A549 treated with ZK216348 at 1 μM for 4 hours (cell line): Measurements from ENCODE around the gene MLEC. TPM values are rescaled to one million over a fixed set of nuclear protein-coding genes. Genes with fewer than 3 reads are reported as not detected.

Experiments
- total RNA-seq: library from RNA; stranded (reverse); fragments of 200-300 nt; extraction: Qiagen RNA extraction; gene quantifications from 5 replicates; pipeline ENCODE4 v1.2.3, GENCODE V29; 2022; ENCODE audit warnings: low read depth

The MLEC gene, protein sequence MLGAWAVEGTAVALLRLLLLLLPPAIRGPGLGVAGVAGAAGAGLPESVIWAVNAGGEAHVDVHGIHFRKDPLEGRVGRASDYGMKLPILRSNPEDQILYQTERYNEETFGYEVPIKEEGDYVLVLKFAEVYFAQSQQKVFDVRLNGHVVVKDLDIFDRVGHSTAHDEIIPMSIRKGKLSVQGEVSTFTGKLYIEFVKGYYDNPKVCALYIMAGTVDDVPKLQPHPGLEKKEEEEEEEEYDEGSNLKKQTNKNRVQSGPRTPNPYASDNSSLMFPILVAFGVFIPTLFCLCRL
- 80.1 to 125 TPM (median 93.4 TPM) in 5 replicates for total RNA-seq

DNA sequence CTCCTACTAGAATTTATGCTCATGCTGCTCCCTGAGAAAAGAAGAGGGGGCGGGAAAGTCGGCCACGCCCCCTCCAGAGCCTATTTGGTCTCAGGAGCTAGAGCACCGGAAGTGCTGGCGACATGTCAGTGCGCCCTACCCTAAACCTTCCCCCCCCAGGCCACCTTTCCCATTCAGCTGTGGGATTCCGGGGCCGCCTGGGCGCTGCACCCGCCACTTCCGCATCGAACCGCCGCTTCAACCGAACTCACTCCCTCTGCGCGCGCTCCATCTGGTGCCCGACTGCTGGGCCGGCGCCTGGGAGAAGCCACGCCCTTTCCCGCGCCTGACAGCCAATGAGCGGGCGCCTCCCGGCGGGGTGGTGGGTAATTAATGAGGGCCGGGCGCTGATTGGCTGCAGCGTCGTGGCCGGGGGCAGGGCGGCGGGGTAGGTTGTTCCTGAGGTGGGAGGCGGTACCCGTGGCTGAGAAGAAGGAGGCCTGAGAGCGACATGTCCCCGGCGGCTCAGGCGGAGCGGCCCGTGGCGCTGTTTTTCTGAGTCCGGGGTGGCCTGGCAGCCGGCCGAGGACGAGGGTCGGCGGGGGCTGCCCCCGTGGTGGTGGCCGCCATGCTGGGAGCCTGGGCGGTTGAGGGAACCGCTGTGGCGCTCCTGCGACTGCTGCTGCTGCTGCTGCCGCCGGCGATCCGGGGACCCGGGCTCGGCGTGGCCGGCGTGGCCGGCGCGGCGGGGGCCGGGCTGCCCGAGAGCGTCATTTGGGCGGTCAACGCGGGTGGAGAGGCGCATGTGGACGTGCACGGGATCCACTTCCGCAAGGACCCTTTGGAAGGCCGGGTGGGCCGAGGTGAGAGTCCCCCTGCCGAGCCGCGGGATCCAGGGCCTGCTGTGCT lies at the start of gene MLEC:
MLEC (plus strand) TSS at position 460 of the 888 bp plus-strand sequence; CDS start at position 608, 148 bp downstream.

DNA sequence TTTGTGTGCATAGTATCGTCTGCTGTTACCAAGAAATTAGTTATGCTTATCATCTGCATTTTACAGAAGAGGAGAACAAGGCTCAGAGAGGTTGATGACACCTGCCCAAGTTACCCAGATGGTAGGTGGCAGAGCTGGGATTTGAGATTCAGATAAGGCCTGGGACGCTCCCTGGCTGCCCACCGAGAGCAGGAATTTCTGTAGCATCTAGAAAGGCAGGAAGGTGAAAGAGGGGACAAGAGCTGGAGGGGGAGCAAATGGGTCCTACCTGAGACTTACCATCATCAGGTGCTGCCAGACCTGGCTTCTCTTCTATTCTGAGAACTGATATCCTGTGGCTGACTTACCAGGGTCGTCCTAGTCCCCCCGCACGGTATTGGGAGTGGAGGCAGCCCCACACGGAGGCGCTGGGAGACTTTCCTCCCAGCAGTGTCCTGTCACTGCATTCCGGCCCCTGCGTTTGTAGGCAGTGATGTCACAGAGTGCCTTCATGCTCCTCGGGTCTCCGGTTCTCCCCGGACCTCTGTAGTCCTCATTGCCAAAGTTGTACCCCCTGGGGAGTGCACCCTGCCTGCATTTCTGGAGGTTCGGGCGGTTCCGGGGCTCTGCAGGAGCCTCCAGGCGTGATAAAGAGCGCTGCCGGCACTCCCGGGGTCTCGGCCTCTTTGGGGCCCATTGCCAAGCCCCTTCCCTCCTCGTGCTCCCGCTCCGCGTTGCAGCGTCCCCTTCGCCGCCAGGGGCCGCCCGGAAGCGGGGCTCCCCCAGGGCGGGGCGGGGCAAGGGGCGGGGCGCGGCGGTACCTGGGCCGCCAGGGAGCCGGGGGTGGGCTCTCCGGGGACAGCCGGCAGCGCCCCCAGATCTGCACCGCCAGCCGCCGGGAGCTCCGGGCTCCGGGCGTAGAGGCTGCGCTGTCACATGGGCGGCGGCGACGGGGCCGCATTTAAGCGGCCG lies 46.9 kb upstream of the MLEC start, which contains the start of gene CABP1:
CABP1 (plus strand) TSS at position 856 of the 951 bp plus-strand sequence; CDS start at position 916, 60 bp downstream.

DNA sequence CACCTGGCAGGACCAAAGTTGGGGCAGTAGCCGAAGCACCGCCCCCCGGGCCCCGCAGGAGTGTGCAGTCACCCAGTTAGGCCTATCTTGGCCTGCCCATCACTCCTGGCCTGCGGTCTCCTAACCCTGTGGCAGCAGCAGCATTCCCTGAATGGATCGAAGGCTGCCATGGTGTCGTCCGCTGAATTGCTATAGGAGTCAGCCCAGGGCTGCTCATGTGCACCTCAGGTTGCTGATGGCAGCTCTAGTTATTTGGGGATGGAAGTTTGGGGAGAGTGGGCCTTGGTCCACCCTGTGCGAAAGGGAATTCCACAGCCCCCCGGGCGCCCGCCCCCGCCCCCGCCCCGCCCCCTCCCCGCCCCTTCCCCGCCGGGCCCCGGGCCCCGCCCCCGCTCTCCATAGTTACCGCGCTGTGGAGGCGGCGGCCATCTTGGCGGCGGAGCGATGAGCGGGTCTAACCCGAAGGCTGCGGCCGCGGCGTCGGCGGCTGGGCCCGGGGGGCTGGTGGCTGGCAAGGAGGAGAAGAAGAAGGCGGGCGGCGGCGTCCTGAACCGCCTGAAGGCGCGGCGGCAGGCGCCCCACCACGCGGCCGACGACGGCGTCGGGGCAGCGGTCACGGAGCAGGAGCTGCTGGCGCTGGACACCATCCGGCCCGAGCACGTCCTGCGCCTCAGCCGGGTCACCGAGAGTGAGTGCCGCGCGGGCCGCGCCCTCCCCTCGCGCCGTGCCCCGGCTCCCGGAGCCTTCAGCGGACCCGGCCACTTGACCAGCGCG lies 23.3 kb downstream of the MLEC start, which contains the start of gene UNC119B:
UNC119B (plus strand) TSS at position 428 of the 774 bp plus-strand sequence; CDS start at position 445, 17 bp downstream.

DNA sequence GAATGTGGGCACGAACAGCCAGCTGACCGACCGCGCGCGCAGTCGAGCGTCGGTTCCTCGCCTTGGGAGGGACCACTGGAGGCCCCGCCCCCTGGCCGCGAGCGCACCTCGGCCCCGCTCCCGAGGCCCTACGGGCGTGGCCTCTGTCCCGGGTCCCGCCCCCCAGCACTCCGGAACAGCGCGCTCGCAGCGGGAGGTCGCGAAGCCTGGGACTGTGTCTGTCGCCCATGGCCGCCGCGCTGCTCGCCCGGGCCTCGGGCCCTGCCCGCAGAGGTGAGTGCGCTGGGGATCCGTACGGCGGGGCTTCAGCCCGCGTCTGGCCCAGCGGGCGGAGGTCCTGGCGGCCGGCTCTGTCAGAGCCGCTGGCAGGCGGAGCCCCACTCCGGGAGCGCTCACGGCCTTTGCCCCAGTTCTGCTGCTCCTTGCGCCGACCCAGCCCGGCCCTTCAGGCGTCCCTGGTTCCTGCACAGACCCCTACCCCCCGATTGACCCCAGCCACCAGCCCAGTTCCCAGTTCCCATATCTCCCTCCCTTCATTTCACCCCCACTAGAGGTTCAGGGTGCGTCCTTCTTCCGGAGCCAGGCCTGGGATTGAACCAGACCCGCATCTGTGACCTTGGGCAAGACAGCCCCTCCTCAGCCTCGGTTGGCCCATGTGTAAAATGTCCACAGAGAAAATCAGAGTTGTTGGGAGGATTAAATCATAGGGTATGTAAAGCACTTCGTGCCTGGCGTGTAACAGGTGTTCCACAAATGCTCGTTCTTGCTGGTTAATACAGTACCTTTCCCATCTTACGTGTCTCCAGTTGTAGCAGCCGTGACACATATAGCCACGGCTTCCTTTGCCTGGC lies 38.9 kb downstream of the MLEC start, which contains the start of gene ACADS:
ACADS (plus strand) TSS at position 168 of the 851 bp plus-strand sequence; CDS start at position 228, 60 bp downstream.

Other genes with a start within 250 kb of the MLEC start
- 658 to 856 TPM (median 772 TPM) in 5 replicates for gene COX6A1, start 249.0 kb upstream of the MLEC start, total RNA-seq
- gene TRIAP1, start 240.8 kb upstream of the MLEC start, total RNA-seq: 64.1 to 93.0 TPM (median 72.4 TPM) in 5 replicates
- 19.4 to 26.1 TPM (median 24.1 TPM) in 5 replicates for gene GATC, start 240.7 kb upstream of the MLEC start, total RNA-seq
- 197 to 241 TPM (median 226 TPM) in 5 replicates for gene SRSF9, start 217.4 kb upstream of the MLEC start, total RNA-seq
- gene DYNLL1, start 191.0 kb upstream of the MLEC start, total RNA-seq: 592 to 753 TPM (median 641 TPM) in 5 replicates
- 24.4 to 30.2 TPM (median 25.9 TPM) in 5 replicates for gene COQ5, start 158.0 kb upstream of the MLEC start, total RNA-seq
- 99.9 to 108 TPM (median 101 TPM) in 5 replicates for gene RNF10, start 152.8 kb upstream of the MLEC start, total RNA-seq
- gene POP5, start 105.7 kb upstream of the MLEC start, total RNA-seq: 44.5 to 57.8 TPM (median 51.4 TPM) in 5 replicates
- 0.22 to 0.57 TPM (median 0.27 TPM) in 4 of 5 replicates, not detected in the other for gene CABP1, start 46.5 kb upstream of the MLEC start, total RNA-seq
- 22.6 to 30.1 TPM (median 26.6 TPM) in 5 replicates for gene UNC119B, start 23.3 kb downstream of the MLEC start, total RNA-seq
- 5.8 to 12.0 TPM (median 9.9 TPM) in 5 replicates for gene ACADS, start 38.7 kb downstream of the MLEC start, total RNA-seq
- gene SPPL3, start 217.2 kb downstream of the MLEC start, total RNA-seq: 31.8 to 52.9 TPM (median 46.9 TPM) in 5 replicates